HepG2 (cell line): ENCODE measurements around the gene HTR1D. TPM values are rescaled to one million over a fixed set of nuclear protein-coding genes. Genes with fewer than 3 reads are reported as not detected.
A peak's percentile ranks its signal among the peaks of the same experiment; 100 is the strongest.

Experiments used
- BORCS8-MEF2B ChIP-seq: sonication (generic); formaldehyde crosslinking; IDR thresholded peaks from 2 replicates; pipeline ENCODE4 v1.8.0; 2022; ENCODE audit warnings: mild to moderate bottlenecking, missing genetic modification reagents
- EEA1 ChIP-seq: sonication (generic); formaldehyde crosslinking; IDR thresholded peaks from 2 replicates; pipeline ENCODE4 v1.5.1; 2020; ENCODE audit warnings: mild to moderate bottlenecking, missing genetic modification reagents, borderline replicate concordance
- FOSL2 ChIP-seq: sonication (generic); formaldehyde crosslinking; IDR thresholded peaks from 2 replicates; pipeline ENCODE4 v1.4.0; 2020; ENCODE audit warnings: missing genetic modification reagents
- JUN ChIP-seq: sonication (generic); formaldehyde crosslinking; IDR thresholded peaks from 2 replicates; pipeline ENCODE4 v1.4.0; 2020; ENCODE audit warnings: mild to moderate bottlenecking, missing genetic modification reagents
- MXI1 ChIP-seq: IDR thresholded peaks from 3 replicates; pipeline ENCODE4 v1.6.1; 2012; ENCODE audit warnings: low read depth, low read length, inconsistent platforms, borderline replicate concordance
- NBN ChIP-seq: fragments of 450-650 bp; conservative IDR thresholded peaks from 2 replicates; pipeline ENCODE4 v1.6.1; 2017
- NONO ChIP-seq, 2 experiments: fragments of 450-650 bp in 1 of 2; sonication (generic) in 1 of 2; formaldehyde crosslinking in 1 of 2; IDR thresholded peaks in 1 of 2; conservative IDR thresholded peaks in 1 of 2; 2 replicates each; pipeline versions ENCODE4 v1.6.1 to v1.8.0; 2017 to 2022; ENCODE audit warnings: mild to moderate bottlenecking in 1 of 2, missing genetic modification reagents in 1 of 2, moderate library complexity in 1 of 2
- RXRA ChIP-seq: sonication (generic); formaldehyde crosslinking; IDR thresholded peaks from 2 replicates; pipeline ENCODE4 v1.5.1; 2020; ENCODE audit warnings: missing genetic modification reagents
- TMF1 ChIP-seq: sonication (generic); formaldehyde crosslinking; IDR thresholded peaks from 2 replicates; pipeline ENCODE4 v1.8.1; 2022; ENCODE audit warnings: low read depth, missing genetic modification reagents
- ZFP82 ChIP-seq: sonication (generic); formaldehyde crosslinking; IDR thresholded peaks from 2 replicates; pipeline ENCODE4 v1.5.1; 2020; ENCODE audit warnings: mild to moderate bottlenecking, missing genetic modification reagents, borderline replicate concordance
- ZNF367 ChIP-seq: sonication (generic); formaldehyde crosslinking; IDR thresholded peaks from 2 replicates; pipeline ENCODE4 v1.4.0; 2020; ENCODE audit warnings: missing genetic modification reagents, borderline replicate concordance
- ZNF44 ChIP-seq: sonication (generic); formaldehyde crosslinking; IDR thresholded peaks from 2 replicates; pipeline ENCODE4 v1.5.1; 2020; ENCODE audit warnings: mild to moderate bottlenecking, missing genetic modification reagents
- ZNF550 ChIP-seq: sonication (generic); formaldehyde crosslinking; IDR thresholded peaks from 2 replicates; pipeline ENCODE4 v1.4.0; 2020; ENCODE audit warnings: mild to moderate bottlenecking, missing genetic modification reagents, borderline replicate concordance
- polyA plus RNA-seq, 8 experiments: library from polyadenylated mRNA; depleted of rRNA in 3 of 8; stranded (reverse) in 7 of 8; unstranded in 1 of 8; fragments of >200 nt; fragmentation: Illumina TruSeq in 4 of 8; extraction: Trizol in 4 of 8; gene quantifications; 2 replicates each; pipeline versions ENCODE4 v1.2.1 to v1.2.3, GENCODE V29; 2011 to 2016; ENCODE audit warnings: low read depth in 4 of 8, missing spikeins in 1 of 8, mixed read lengths in 1 of 8; ENCODE audit not compliant: insufficient read depth in 1 of 8
- total RNA-seq, 5 experiments: library from RNA; depleted of rRNA; stranded (reverse); fragments of >200 nt; fragmentation: Illumina TruSeq; extraction: Trizol; gene quantifications; 2 replicates each; pipeline ENCODE4 v1.2.3, GENCODE V29; 2016; ENCODE audit warnings: low read depth in 1 of 5
- TF ChIP-seq, protein P1 (sequence below): sonication (generic); formaldehyde crosslinking; IDR thresholded peaks from 2 replicates; pipeline ENCODE4 v1.4.0; 2020; ENCODE audit warnings: mild to moderate bottlenecking, missing genetic modification reagents, borderline replicate concordance
- TF ChIP-seq, protein P2 (sequence below): sonication (generic); formaldehyde crosslinking; IDR thresholded peaks from 2 replicates; pipeline ENCODE4 v1.8.0; 2022; ENCODE audit warnings: mild to moderate bottlenecking, missing genetic modification reagents
- TF ChIP-seq, protein P3 (sequence below): sonication (generic); formaldehyde crosslinking; IDR thresholded peaks from 2 replicates; pipeline ENCODE4 v1.8.1; 2023; ENCODE audit warnings: mild to moderate bottlenecking, moderate library complexity, missing genetic modification reagents
- TF ChIP-seq, protein P4 (sequence below): sonication (generic); formaldehyde crosslinking; IDR thresholded peaks from 2 replicates; pipeline ENCODE4 v1.4.0; 2020; ENCODE audit warnings: mild to moderate bottlenecking, missing genetic modification reagents

Gene HTR1D
- total and polyA plus RNA-seq, 2 of the 13 experiments (the other 11 are each of a cell fraction or from before 2014, with no cell fraction given), result 0.04 to 0.07 TPM

DNA sequence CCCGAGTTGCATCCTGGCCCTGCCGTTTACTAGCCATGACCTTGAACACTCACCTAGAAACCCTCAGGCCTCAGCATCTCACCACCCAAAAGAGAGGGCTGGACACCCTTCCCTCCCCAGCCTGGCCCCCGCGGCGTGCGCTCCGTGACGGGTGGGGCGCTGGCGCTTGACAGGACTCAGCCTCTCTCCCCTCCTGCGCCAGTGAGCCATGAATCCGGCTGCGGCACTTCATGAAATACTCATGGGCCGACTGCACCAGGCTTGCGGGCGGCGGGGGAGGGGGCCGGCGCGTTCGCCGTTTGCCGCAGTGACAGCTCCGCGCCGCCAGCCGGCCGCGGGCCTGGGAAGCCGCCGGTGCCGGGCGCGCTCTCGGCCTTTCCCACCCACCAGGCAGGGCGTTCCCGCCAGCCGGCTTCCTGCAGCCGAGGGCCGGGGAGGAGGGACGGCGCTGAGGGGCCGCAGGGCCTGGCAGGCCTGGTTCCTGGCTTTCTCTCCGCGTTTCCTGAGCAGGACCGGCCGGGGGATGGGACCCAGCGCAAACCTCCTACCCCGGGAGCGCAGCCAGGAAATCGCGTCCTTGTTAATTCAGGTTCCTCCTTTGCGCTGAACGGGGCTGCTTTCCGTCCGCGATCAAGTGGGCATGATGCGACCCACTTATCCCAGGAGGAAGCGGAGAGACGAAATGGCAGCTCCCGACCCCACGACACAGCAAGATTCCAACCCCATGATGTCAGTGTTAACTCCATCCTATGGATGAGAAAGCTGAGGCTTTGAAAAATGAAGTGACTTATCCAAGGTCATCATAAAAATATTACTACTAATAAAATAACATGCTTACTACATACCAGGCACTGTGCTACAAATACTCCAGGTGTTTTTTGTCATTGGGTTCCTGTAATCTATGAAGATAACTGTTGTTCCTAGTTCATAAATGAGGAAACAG, 39.6 kb downstream of the HTR1D start (continued):
- TF ChIP-seq RXRA, result no peak
- TF ChIP-seq TMF1 (CRISPR knock-in tag), result 0 out of 2 replicates have a peak, but pooled peaks have one; percentile 58
- no peak for TF ChIP-seq FOSL2 (CRISPR knock-in tag)
- TF ChIP-seq, protein P1, sequence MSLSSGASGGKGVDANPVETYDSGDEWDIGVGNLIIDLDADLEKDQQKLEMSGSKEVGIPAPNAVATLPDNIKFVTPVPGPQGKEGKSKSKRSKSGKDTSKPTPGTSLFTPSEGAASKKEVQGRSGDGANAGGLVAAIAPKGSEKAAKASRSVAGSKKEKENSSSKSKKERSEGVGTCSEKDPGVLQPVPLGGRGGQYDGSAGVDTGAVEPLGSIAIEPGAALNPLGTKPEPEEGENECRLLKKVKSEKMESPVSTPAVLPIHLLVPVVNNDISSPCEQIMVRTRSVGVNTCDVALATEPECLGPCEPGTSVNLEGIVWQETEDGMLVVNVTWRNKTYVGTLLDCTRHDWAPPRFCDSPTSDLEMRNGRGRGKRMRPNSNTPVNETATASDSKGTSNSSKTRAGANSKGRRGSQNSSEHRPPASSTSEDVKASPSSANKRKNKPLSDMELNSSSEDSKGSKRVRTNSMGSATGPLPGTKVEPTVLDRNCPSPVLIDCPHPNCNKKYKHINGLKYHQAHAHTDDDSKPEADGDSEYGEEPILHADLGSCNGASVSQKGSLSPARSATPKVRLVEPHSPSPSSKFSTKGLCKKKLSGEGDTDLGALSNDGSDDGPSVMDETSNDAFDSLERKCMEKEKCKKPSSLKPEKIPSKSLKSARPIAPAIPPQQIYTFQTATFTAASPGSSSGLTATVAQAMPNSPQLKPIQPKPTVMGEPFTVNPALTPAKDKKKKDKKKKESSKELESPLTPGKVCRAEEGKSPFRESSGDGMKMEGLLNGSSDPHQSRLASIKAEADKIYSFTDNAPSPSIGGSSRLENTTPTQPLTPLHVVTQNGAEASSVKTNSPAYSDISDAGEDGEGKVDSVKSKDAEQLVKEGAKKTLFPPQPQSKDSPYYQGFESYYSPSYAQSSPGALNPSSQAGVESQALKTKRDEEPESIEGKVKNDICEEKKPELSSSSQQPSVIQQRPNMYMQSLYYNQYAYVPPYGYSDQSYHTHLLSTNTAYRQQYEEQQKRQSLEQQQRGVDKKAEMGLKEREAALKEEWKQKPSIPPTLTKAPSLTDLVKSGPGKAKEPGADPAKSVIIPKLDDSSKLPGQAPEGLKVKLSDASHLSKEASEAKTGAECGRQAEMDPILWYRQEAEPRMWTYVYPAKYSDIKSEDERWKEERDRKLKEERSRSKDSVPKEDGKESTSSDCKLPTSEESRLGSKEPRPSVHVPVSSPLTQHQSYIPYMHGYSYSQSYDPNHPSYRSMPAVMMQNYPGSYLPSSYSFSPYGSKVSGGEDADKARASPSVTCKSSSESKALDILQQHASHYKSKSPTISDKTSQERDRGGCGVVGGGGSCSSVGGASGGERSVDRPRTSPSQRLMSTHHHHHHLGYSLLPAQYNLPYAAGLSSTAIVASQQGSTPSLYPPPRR (CRISPR knock-in tag), result no peak
- TF ChIP-seq BORCS8-MEF2B (CRISPR knock-in tag), result peak; percentile 41; the same call in 1 of the 2 replicates
- TF ChIP-seq, protein P2, sequence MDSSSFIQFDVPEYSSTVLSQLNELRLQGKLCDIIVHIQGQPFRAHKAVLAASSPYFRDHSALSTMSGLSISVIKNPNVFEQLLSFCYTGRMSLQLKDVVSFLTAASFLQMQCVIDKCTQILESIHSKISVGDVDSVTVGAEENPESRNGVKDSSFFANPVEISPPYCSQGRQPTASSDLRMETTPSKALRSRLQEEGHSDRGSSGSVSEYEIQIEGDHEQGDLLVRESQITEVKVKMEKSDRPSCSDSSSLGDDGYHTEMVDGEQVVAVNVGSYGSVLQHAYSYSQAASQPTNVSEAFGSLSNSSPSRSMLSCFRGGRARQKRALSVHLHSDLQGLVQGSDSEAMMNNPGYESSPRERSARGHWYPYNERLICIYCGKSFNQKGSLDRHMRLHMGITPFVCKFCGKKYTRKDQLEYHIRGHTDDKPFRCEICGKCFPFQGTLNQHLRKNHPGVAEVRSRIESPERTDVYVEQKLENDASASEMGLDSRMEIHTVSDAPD, result no peak
- TF ChIP-seq, protein P3, sequence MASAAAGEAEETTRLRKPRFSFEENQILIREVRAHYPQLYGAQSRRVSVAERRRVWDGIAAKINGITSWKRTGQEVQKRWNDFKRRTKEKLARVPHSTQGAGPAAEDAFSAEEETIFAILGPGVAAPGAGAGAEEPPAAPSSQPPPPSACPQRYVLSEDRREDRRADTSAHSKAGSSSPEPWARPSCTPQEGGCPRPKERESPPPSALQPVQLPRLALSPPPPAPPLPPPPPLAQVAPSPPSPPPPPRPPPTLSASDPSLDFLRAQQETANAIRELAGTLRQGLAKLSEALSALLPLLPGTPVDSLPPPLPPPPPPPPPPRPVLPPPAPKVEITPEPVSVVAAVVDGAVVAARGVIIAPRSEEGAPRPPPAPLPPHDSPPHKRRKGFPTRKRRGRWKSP (CRISPR knock-in tag), result peak; percentile 87
- peak; percentile 69; the same call in 1 of the 2 replicates for TF ChIP-seq EEA1 (CRISPR knock-in tag)
- TF ChIP-seq NONO (IDR thresholded peaks at IDR 0.05), result no peak
- TF ChIP-seq NONO (CRISPR knock-in tag; conservative IDR thresholded peaks at IDR 0.05), result peak; percentile 34; the same call in 1 of the 2 replicates
- TF ChIP-seq ZNF550 (CRISPR knock-in tag), result no peak
- TF ChIP-seq, protein P4, sequence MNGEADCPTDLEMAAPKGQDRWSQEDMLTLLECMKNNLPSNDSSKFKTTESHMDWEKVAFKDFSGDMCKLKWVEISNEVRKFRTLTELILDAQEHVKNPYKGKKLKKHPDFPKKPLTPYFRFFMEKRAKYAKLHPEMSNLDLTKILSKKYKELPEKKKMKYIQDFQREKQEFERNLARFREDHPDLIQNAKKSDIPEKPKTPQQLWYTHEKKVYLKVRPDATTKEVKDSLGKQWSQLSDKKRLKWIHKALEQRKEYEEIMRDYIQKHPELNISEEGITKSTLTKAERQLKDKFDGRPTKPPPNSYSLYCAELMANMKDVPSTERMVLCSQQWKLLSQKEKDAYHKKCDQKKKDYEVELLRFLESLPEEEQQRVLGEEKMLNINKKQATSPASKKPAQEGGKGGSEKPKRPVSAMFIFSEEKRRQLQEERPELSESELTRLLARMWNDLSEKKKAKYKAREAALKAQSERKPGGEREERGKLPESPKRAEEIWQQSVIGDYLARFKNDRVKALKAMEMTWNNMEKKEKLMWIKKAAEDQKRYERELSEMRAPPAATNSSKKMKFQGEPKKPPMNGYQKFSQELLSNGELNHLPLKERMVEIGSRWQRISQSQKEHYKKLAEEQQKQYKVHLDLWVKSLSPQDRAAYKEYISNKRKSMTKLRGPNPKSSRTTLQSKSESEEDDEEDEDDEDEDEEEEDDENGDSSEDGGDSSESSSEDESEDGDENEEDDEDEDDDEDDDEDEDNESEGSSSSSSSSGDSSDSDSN, result peak; percentile 98
- no peak for TF ChIP-seq ZNF367 (CRISPR knock-in tag)
- TF ChIP-seq MXI1, result 0 out of 3 replicates have a peak, but pooled peaks have one; percentile 29
- TF ChIP-seq ZNF44 (CRISPR knock-in tag), result 0 out of 2 replicates have a peak, but pooled peaks have one; percentile 58
- TF ChIP-seq NBN, result no peak
- no peak for TF ChIP-seq JUN (CRISPR knock-in tag)
- TF ChIP-seq ZFP82, result 0 out of 2 replicates have a peak, but pooled peaks have one; percentile 53
